Neural progenitor cell (in vitro differentiated cells): ENCODE measurements around the gene AMY2A.

ENCODE experiments used
- EZH2 ChIP-seq: fragments of 200-600 bp; sonication (generic); IDR thresholded peaks from 2 replicates; pipeline ENCODE4 v1.6.1; 2017; ENCODE audit warnings: antibody characterized with exemption, mild to moderate bottlenecking, moderate library complexity
- TF ChIP-seq, protein P1 (sequence below): fragments of 200-600 bp; sonication (generic); IDR thresholded peaks from 2 replicates; pipeline ENCODE4 v1.5.1; 2017; ENCODE audit warnings: antibody characterized with exemption, mild to moderate bottlenecking

DNA sequence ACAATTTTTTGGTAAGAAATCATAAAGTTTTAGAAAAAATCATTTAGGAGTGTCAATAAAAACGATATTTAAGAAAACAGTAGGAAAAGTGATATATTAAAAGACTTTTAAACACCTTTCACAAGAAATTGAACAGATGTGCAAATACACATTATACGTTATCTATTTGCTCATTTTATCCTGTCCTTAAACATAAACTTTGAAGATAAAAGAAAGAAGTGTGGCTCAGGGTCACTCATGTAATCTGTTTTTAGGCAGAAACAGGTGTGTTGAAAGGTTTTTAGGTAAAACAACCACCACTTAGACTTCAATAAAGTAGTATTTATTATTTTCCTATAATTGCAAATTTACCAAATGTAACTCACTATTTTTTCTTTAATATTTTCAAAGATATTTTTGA lies 32.7 kb upstream of the AMY2A start:
- TF ChIP-seq, protein P1, sequence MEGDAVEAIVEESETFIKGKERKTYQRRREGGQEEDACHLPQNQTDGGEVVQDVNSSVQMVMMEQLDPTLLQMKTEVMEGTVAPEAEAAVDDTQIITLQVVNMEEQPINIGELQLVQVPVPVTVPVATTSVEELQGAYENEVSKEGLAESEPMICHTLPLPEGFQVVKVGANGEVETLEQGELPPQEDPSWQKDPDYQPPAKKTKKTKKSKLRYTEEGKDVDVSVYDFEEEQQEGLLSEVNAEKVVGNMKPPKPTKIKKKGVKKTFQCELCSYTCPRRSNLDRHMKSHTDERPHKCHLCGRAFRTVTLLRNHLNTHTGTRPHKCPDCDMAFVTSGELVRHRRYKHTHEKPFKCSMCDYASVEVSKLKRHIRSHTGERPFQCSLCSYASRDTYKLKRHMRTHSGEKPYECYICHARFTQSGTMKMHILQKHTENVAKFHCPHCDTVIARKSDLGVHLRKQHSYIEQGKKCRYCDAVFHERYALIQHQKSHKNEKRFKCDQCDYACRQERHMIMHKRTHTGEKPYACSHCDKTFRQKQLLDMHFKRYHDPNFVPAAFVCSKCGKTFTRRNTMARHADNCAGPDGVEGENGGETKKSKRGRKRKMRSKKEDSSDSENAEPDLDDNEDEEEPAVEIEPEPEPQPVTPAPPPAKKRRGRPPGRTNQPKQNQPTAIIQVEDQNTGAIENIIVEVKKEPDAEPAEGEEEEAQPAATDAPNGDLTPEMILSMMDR = no peak
- no peak for TF ChIP-seq EZH2
